ENCODE data around the gene CFAP126. TPM values are rescaled to one million over a fixed set of nuclear protein-coding genes. Genes with fewer than 3 reads are reported as not detected.

Gene CFAP126
- total RNA-seq, 1 donor from 2014 or later, result not detected

Other genes with a start within 250 kb of the CFAP126 start
- 35.4 TPM for gene PFDN2, start 249.8 kb downstream of the CFAP126 start, total RNA-seq
- 67.6 TPM for gene NIT1, start 249.8 kb downstream of the CFAP126 start, total RNA-seq
- gene DEDD, start 235.2 kb downstream of the CFAP126 start, total RNA-seq, result 38.7 TPM
- gene UFC1, start 213.9 kb downstream of the CFAP126 start, total RNA-seq, result 114 TPM
- gene USP21, start 208.4 kb downstream of the CFAP126 start, total RNA-seq, result 42.4 TPM
- 25.6 TPM for gene PPOX, start 201.4 kb downstream of the CFAP126 start, total RNA-seq
- 36.4 TPM for gene B4GALT3, start 190.4 kb downstream of the CFAP126 start, total RNA-seq
- 7.3 TPM for gene ADAMTS4, start 168.8 kb downstream of the CFAP126 start, total RNA-seq
- gene NDUFS2, start 165.5 kb downstream of the CFAP126 start, total RNA-seq, result 82.5 TPM
- 31.5 TPM for gene FCER1G, start 152.6 kb downstream of the CFAP126 start, total RNA-seq
- 5.1 TPM for gene APOA2, start 144.2 kb downstream of the CFAP126 start, total RNA-seq
- gene TOMM40L, start 141.8 kb downstream of the CFAP126 start, total RNA-seq, result 15.1 TPM
- gene NR1I3, start 129.7 kb downstream of the CFAP126 start, total RNA-seq, result not detected
- gene PCP4L1, start 109.1 kb downstream of the CFAP126 start, total RNA-seq, result 17.7 TPM
- 9.0 TPM for gene MPZ, start 57.9 kb downstream of the CFAP126 start, total RNA-seq
- gene SDHC, start 53.5 kb downstream of the CFAP126 start, total RNA-seq, result 203 TPM
- 53.9 TPM for gene FCGR2A, start 137.6 kb upstream of the CFAP126 start, total RNA-seq
- 5.8 TPM for gene HSPA6, start 156.7 kb upstream of the CFAP126 start, total RNA-seq
- 36.0 TPM for gene FCGR3A, start 181.9 kb upstream of the CFAP126 start, total RNA-seq